ENCODE results near the gene TAGLN.

DNA sequence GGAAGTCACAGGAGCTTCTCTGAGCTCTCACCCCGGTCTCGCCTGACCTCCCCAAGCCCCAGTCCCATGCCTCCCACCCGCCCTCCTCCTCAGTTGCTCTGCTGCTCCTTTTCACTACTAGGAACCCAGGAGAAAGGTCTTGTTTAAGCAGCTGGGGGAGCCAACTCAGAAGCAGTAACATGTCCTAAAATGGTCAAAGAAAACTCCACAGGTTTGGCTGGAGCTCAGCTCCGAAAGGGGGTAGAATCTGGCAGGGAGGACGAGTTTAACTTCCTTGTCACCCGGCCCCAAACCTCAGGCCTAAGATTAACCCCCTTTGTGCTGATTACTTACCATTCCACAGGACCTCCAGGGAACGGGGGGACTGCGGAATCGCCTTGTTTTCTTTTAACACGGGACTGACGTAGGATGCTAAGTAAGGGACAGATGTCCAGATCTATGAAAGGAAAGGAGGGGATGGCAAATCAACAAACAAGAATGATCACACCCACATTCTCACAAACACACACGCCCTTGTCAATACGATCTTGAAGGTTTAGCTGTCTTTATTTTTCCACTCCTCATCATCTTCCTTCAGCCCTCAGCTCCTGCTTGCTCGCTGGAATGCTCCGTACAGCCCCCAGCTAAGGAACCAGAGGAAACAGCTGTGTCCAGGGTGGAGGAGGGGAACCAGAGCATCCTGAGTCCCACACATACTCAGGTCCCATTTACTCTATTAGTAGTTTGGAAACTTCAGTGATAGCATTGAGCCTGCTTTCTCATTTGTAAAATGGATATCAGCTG, 19.2 kb downstream of the TAGLN start:
- TF ChIP-seq, protein P1, sequence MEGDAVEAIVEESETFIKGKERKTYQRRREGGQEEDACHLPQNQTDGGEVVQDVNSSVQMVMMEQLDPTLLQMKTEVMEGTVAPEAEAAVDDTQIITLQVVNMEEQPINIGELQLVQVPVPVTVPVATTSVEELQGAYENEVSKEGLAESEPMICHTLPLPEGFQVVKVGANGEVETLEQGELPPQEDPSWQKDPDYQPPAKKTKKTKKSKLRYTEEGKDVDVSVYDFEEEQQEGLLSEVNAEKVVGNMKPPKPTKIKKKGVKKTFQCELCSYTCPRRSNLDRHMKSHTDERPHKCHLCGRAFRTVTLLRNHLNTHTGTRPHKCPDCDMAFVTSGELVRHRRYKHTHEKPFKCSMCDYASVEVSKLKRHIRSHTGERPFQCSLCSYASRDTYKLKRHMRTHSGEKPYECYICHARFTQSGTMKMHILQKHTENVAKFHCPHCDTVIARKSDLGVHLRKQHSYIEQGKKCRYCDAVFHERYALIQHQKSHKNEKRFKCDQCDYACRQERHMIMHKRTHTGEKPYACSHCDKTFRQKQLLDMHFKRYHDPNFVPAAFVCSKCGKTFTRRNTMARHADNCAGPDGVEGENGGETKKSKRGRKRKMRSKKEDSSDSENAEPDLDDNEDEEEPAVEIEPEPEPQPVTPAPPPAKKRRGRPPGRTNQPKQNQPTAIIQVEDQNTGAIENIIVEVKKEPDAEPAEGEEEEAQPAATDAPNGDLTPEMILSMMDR (IDR thresholded peaks at IDR 0.05) = no peak
- peak in 1 of 2 donors; percentile 20 for TF ChIP-seq POLR2A (IDR thresholded peaks at IDR 0.05)

Measured in uterus (tissue), 2 donors.